Fibroblast of skin of right biceps (primary cell): ENCODE measurements around the gene NXN.
"Not testable (repeated sequence)": the region's sequence is repeated elsewhere in the genome, so short reads cannot be mapped to it uniquely, and the experiment has no call there.

ENCODE experiments used
- DNase-seq: peaks from one replicate; pipeline ENCODE4 v3.0.0-alpha.2; 2013

NXN gene

DNA sequence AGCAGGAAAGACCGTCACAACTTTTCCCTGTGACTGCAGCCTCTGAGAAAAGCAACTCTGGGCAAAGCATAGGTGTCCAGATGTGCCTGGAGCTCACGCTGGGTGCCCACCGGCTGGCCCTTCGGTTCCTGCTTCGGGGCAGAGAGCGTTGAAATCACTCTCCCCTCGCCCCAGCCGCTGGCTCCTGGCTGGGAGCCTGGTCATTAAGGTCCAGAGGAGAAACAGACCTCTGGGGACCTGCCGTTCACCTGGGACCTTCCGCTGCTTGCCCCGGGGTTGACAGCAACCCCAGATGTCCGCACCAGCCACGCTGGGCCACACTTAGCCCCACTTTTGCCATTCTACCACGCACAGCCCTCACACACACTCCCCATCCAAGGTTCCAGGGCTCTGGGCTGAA, 184.3 kb downstream of the NXN start:
- no peak for DNase-seq

- peak; percentile 79 for DNase-seq
These were observed 184.7 kb downstream of the NXN start for GRCh38 chr17:794876-795275.

DNA sequence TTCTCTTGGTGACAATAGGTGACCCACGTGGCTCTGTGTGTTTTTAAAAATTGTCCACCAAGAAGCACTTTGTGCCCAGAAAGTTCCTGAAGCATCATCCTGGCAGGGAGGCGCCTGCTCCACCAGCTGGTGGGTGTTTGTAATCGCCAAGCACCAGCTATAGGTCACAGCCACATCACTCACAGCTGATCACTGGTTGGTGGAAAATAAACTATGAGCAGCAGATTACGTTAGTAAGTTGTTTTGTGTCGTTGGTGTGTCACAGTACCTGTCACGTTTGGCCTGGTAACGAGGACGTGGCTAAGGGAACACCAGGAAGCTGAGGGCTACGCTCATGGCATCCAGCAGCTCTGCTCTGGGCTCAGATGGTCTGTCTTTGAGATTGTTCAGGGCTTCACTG, 187.3 kb downstream of the NXN start:
- no peak for DNase-seq

GRCh38 chr17:791829-792228, 187.7 kb downstream of the NXN start:
- DNase-seq: no peak

DNA sequence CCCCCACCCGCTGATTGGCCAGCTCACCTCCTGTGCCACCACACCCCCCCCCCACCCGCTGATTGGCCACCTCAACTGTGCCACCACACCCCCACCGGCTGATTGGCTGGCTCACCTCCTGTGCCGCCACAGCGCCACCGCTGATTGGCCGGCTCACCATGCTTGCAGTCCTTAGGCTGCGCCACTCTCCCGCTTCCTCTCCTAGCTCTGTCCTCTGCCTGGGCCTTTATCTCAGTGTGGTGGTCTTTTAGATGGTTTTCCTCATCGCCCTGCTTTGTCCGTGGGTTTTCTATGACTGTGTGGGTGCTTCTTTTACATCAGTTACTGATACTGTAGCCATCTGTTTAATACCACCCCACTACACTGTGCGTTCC, 188.7 kb downstream of the NXN start:
- DNase-seq: peak; percentile 30

DNA sequence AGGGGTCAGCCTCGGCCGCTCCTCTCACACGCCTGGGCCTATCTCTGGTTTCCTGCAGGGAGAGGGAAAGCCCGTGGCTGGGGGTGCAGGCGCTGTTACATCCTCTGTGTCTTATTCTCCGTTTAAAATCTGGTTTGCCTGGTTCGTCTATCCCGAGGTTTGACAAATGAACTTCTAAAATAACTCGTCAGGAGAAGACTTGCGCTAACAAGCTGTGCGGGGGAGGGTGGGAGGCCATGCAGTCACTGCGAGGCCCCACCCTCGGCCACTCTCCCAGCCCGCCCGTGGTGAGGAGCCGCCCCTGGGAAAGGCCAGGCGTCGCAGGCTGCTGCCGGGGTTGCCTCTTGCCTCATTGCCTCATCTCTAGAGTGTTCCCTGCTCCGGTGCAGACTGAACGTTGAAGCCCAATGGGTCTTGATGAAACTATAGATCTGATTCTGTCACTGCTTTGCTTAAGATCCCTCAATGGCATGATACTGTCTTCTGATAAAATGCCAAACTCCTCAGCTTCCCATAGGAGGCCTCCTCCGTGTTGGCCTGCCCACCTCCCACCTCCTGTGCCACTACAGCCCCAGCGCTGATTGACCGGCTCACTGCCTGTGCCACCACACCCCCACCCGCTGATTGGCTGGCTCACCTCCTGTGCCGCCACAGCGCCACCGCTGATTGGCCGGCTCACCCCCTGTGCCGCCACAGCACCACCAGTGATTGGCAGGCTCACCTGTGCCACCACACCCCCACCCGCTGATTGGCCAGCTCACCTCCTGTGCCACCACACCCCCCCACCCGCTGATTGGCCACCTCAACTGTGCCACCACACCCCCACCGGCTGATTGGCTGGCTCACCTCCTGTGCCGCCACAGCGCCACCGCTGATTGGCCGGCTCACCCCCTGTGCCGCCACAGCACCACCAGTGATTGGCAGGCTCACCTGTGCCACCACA, 189.4 kb downstream of the NXN start:
- peak; percentile 62 for DNase-seq

GRCh38 chr17:789160-789840, 190.3 kb downstream of the NXN start:
- peak; percentile 24 for DNase-seq

DNA sequence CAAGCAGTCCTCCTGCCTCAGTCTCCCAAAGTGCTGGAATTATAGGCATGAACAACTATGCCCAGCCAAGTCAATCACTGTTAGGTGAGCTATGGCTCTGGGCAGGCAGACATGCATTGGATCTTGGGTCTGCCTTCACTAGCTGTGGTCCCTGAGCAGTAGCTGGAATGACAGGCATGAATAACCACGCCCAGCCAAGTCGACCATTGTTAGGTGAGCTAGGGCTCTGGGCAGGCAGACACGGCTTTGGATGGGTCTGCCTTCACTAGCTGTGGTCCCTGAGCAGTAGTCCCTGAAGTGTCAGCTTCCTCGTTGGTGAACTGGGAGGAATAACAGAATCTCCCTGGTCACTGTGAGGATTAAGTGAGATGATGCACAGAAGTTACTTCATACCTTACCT, 191.0 kb downstream of the NXN start:
- DNase-seq: no peak

GRCh38 chr17:787641-788221, 191.8 kb downstream of the NXN start:
- no peak for DNase-seq

- DNase-seq: not testable (repeated sequence)
These were observed 193.7 kb downstream of the NXN start for GRCh38 chr17:785901-786300.

GRCh38 chr17:784143-784542, 195.4 kb downstream of the NXN start:
- DNase-seq: no peak

- DNase-seq: peak; percentile 86
These were observed 197.5 kb downstream of the NXN start, which contains the start of the genes GLOD4 and MRM3 for GRCh38 chr17:781805-782731. GLOD4 (minus strand) TSS chr17:782280; CDS start chr17:782255, 25 bp downstream. MRM3 (plus strand) TSS chr17:782353; CDS start chr17:782379, 26 bp downstream.

DNA sequence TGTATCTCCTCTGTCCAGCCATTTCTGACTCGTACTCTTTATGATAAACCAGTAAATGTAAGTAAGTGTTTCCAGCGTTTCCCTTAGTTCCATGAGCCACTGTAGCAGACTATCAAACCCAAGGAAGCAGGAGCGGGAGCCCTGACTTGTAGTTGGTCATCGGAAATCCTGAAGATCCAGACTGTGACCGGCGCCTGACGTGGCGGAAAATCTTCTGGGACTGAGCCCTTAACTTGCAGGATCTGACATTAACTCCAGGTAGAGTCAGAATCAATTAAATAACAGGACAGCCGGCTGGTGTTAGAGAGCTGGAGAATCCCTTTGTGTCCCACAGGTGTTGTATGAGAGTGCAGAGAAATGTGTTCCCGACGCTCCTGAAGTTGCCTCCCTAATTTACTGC, 201.5 kb downstream of the NXN start:
- DNase-seq: no peak

- DNase-seq: no peak
These were observed 205.3 kb downstream of the NXN start for GRCh38 chr17:774313-774584.

GRCh38 chr17:773467-774312, 205.9 kb downstream of the NXN start:
- DNase-seq: no peak

DNA sequence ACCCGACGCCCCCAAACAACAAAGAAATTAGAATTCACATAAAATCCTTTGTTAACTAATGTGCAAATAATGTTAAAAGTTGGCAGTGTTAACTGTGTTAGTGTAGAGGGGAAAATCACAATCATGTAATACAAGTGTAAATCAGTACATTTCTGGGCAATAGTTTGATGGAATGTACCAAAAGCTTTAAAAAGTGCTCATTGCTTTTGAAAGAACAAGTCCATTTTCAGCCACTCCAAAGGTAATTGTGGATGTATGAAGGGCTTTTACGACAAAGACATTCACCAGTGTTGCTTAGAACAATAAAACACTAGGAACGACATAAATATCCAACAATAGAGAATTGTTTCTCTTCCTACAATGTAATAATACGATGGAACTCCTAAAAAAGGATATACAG, 206.6 kb downstream of the NXN start:
- no peak for DNase-seq

GRCh38 chr17:767076-767475, 212.5 kb downstream of the NXN start:
- DNase-seq: no peak

- DNase-seq: no peak
These were observed 219.2 kb downstream of the NXN start for GRCh38 chr17:760371-760770.

DNA sequence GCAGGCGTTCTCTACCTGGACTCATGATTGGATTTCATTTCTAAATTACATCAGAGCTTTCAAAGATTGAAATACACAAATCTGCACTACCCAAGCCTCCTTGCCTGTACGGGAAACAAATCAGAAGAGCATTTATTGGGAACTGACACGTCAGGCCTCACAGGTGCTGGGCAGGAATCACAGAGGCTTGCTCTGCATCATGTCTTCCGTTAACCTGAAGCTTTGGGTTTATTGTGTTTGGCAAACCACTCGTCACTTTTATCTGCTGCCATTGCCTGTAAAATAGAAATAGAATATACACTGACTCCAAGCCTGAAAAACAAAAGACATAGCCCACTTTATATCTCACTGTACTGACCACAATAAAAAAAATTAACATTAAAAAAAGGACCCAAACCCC, 219.6 kb downstream of the NXN start:
- DNase-seq: no peak

DNA sequence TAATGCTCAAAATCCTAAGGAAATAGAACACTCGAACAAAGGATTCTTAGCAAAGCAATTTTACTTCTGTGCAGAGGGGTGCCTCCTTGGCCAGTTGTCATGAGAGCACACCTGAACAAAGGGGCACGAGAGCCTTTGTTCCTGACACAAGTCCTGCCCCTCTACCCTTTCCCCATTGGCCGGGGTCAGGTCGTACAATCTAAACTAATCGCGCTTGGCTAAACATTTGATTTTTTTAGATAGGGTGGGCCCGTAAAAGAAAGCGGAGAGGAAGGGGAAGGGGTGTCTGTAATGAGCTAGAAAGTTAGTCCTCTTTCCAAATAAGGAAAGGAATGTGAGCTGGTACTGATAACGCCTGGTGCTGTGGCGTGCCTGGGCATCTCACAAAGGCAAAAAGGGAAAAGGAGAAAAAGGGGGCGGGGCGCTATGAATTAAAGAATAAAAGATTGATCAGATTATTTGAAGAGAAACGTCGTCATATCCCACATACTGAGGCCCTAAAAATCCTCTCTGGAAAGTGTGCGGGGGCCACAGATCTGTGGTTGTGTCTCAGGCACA, 223.5 kb downstream of the NXN start:
- DNase-seq: not testable (repeated sequence)

- DNase-seq: not testable (repeated sequence)
These were observed 224.1 kb downstream of the NXN start for GRCh38 chr17:755319-755961.
